ENCODE data around the gene GCN1. TPM values are rescaled to one million over a fixed set of nuclear protein-coding genes. Genes with fewer than 3 reads are reported as not detected.

GCN1 gene
- total and polyA plus RNA-seq, 2 donors (not counting 3 experiments of a cell fraction or from before 2014, with no cell fraction given), result 30.1 to 101 TPM

GRCh38 chr12:120092551-120093335, 101.8 kb downstream of the GCN1 start:
- Histone ChIP-seq H2AFZ (ENCODE audit: low read depth, low read length) (no peak overlapping the region), H4K20me1 (replicated peaks; ENCODE audit: control insufficient read depth, extremely low read depth, insufficient read depth, low read length) (no peaks in the 10 kb centered on the region), H3K9ac (replicated peaks; ENCODE audit: extremely low read depth, insufficient read depth, low read length) (no peak overlapping the region), H3K27ac (ENCODE audit: insufficient read depth, low read depth, low read length) (no peak overlapping the region), H3K79me2 (ENCODE audit: control insufficient read depth, insufficient read depth, low read length) (no peaks in the 10 kb centered on the region), H3K9me3 (replicated peaks; ENCODE audit: control insufficient read depth, insufficient read depth, low read length) (no peaks in the 10 kb centered on the region), H3K4me2 (ENCODE audit: insufficient read depth, low read length) (no peak overlapping the region), H3K36me3 (ENCODE audit: control insufficient read depth in 2 of 2, extremely low read depth in 1 of 2, insufficient read depth in 2 of 2, low read length in 2 of 2) (peaks cover 0 to 18% of the 10 kb centered on the region in 2 experiments), H3K9me1 (replicated peaks; ENCODE audit: control insufficient read depth, extremely low read depth, insufficient read depth, low read length) (no peaks in the 10 kb centered on the region), H3K4me1 (ENCODE audit: control insufficient read depth, extremely low read depth, insufficient read depth, low read length) (no peaks in the 10 kb centered on the region), H3K4me3 (replicated peaks in 1 of 3; ENCODE audit: insufficient read depth in 1 of 3, low read depth in 1 of 3, low read length in 3 of 3) (no peak overlapping the region), H3K27me3 (ENCODE audit: control insufficient read depth in 2 of 2, insufficient read depth in 2 of 2, low read length in 2 of 2) (no peaks in the 10 kb centered on the region)
- ChIA-PET CTCF (no interaction called here), POLR2A (no interaction called here)
- FAIRE-seq (no peak), DNase-seq (ENCODE audit: low read depth, low spot score) (no peak)
- intact Hi-C loops (cut with micrococcal nuclease) (no loop called here), dilution Hi-C loops (cut with MboI; ENCODE audit: extremely low pct_ligation_motif_present, low sequenced_read_pairs) (no loop called here)
- no TSS peak for BruUV-seq (replicated peaks)
- TF ChIP-seq POLR2AphosphoS5 (IDR thresholded peaks at IDR 0.05; ENCODE audit: insufficient read depth, low read depth, low read length) (no peak), FOS (IDR thresholded peaks at IDR 0.05; ENCODE audit: borderline replicate concordance, insufficient read depth, low read length) (no peak), POLR2A (IDR thresholded peaks at IDR 0.05; ENCODE audit: low read depth, low read length) (no peak), MYC (IDR thresholded peaks at IDR 0.05; ENCODE audit: low read depth, low read length) (no peak), CTCF (IDR thresholded peaks at IDR 0.05; ENCODE audit: extremely low read depth in 1 of 2, insufficient read depth in 1 of 2, low read depth in 1 of 2, low read length in 2 of 2) (no peak), GATA2 (IDR thresholded peaks at IDR 0.05; ENCODE audit: insufficient read depth, insufficient read length, low read depth, low read length) (no peak), MAX (IDR thresholded peaks at IDR 0.05; ENCODE audit: insufficient read depth, insufficient read length) (no peak), EZH2 (IDR thresholded peaks at IDR 0.05; ENCODE audit: borderline replicate concordance, low read depth, low read length, severe bottlenecking) (no peak), JUN (IDR thresholded peaks at IDR 0.05; ENCODE audit: borderline replicate concordance, insufficient read depth, insufficient read length, low read depth) (no peak)

Measured in endothelial cell of umbilical vein (primary cell).